GM21737 (cell line): Measurements from ENCODE around the gene UTP15.

Source experiments
- ATAC-seq: cut with Tn5 transposase; IDR thresholded peaks from one replicate; pipeline ENCODE4 v1.9.1; 2021; ENCODE audit warnings: mild to moderate bottlenecking, moderate library complexity; ENCODE audit not compliant: unreplicated experiment

UTP15 gene

GRCh38 chr5:73564018-73564417 is 1.5 kb upstream of the UTP15 start:
- ATAC-seq, result no peak

- ATAC-seq, result no peak
These were observed 868 bp upstream of the UTP15 start for GRCh38 chr5:73564675-73565074.

GRCh38 chr5:73565969-73566547 is 515 bp downstream of the UTP15 start:
- ATAC-seq, result no peak

GRCh38 chr5:73582285-73583145 is 17.0 kb downstream of the UTP15 start:
- no peak for ATAC-seq

- ATAC-seq, result no peak
These were observed 22.4 kb downstream of the UTP15 start for GRCh38 chr5:73587923-73588322.

GRCh38 chr5:73591102-73591695 is 25.7 kb downstream of the UTP15 start:
- ATAC-seq, result no peak

- ATAC-seq, result no peak
These were observed 26.4 kb downstream of the UTP15 start for GRCh38 chr5:73591698-73592501.

GRCh38 chr5:73592551-73592950 is 27.0 kb downstream of the UTP15 start:
- ATAC-seq, result no peak

- ATAC-seq, result no peak
These were observed 31.3 kb downstream of the UTP15 start for GRCh38 chr5:73596705-73597328.

GRCh38 chr5:73599380-73599779 is 33.8 kb downstream of the UTP15 start:
- no peak for ATAC-seq

GRCh38 chr5:73603998-73604397 is 38.5 kb downstream of the UTP15 start:
- no peak for ATAC-seq

- no peak for ATAC-seq
These were observed 39.9 kb downstream of the UTP15 start for GRCh38 chr5:73605223-73606087.

GRCh38 chr5:73606206-73606753 is 40.7 kb downstream of the UTP15 start:
- no peak for ATAC-seq

- no peak for ATAC-seq
These were observed 41.7 kb downstream of the UTP15 start for GRCh38 chr5:73607228-73607627.

GRCh38 chr5:73612799-73613198 is 47.3 kb downstream of the UTP15 start:
- ATAC-seq, result no peak

GRCh38 chr5:73615085-73615484 is 49.5 kb downstream of the UTP15 start:
- no peak for ATAC-seq

GRCh38 chr5:73615947-73616346 is 50.4 kb downstream of the UTP15 start:
- ATAC-seq, result no peak

GRCh38 chr5:73617510-73618279 is 52.2 kb downstream of the UTP15 start:
- ATAC-seq, result no peak
